H1 (cell line): ENCODE data around the gene TDP2. TPM values are rescaled to one million over a fixed set of nuclear protein-coding genes. Genes with fewer than 3 reads are reported as not detected.

Experiments
- CTCF ChIA-PET: fragments of 300-600 bp; sonication (Branson Sonifier 250); formaldehyde crosslinking; loops from one replicate; lab custom pipeline; 2021; ENCODE audit not compliant: partially characterized antibody; lab: Charles Lee
- POLR2A ChIA-PET: fragments of 300-600 bp; sonication (Branson Sonifier 250); formaldehyde crosslinking; loops from one replicate; lab custom pipeline; 2021; ENCODE audit warnings: inconsistent platforms; ENCODE audit not compliant: partially characterized antibody; lab: Charles Lee
- DNase-seq, 2 experiments: peaks; one replicate each; pipeline versions ENCODE4 v3.0.0 to v3.0.0-alpha.2; 2010 to 2022; ENCODE audit warnings: low spot score in 2 of 2, low read depth in 1 of 2, mixed read lengths in 1 of 2
- FAIRE-seq: peaks from 2 replicates; lab custom pipeline; 2011; peaks lifted over from hg19 to GRCh38; lab: Jason Lieb, UNC
- H2AFZ ChIP-seq: 2 replicates; pipeline ENCODE4 v1.8.1; 2012; ENCODE audit warnings: low read length, inconsistent platforms
- H2AK5ac ChIP-seq: 2 replicates; pipeline ENCODE4 v1.6.1; 2013; ENCODE audit warnings: low read depth, low read length
- H2BK120ac ChIP-seq: replicated peaks from 2 replicates; pipeline ENCODE3; 2013; ENCODE audit warnings: low read depth, low read length, inconsistent platforms
- H2BK12ac ChIP-seq: 2 replicates; pipeline ENCODE4 v1.6.1; 2013; ENCODE audit warnings: low read depth, low read length
- H2BK15ac ChIP-seq: 2 replicates; pipeline ENCODE4 v1.6.1; 2013; ENCODE audit warnings: low read length
- H2BK20ac ChIP-seq: 2 replicates; pipeline ENCODE4 v1.6.1; 2013; ENCODE audit warnings: low read length
- H2BK5ac ChIP-seq: 2 replicates; pipeline ENCODE4 v1.6.1; 2013; ENCODE audit warnings: low read depth, low read length
- H3K14ac ChIP-seq: 2 replicates; pipeline ENCODE4 v1.6.1; 2013; ENCODE audit warnings: inconsistent platforms; ENCODE audit not compliant: insufficient read length
- H3K18ac ChIP-seq: 2 replicates; pipeline ENCODE4 v1.6.1; 2013; ENCODE audit warnings: low read length; ENCODE audit errors: extremely low read depth
- H3K23ac ChIP-seq: 2 replicates; pipeline ENCODE4 v1.6.1; 2013; ENCODE audit warnings: inconsistent platforms; ENCODE audit not compliant: insufficient read length
- H3K23me2 ChIP-seq: 2 replicates; pipeline ENCODE4 v1.6.1; 2013; ENCODE audit warnings: low read depth, low read length
- H3K27ac ChIP-seq: 2 replicates; pipeline ENCODE4 v1.6.1; 2011; ENCODE audit warnings: low read depth, low read length, inconsistent platforms
- H3K27me3 ChIP-seq, 4 experiments: replicated peaks in 1 of 4; 1 replicate in 1 of 4; 2 replicates in 3 of 4; pipeline versions ENCODE4 v1.6.1 to v1.8.1; 2011 to 2013; ENCODE audit warnings: low read length in 3 of 4, mild to moderate bottlenecking in 3 of 4, inconsistent platforms in 2 of 4, mixed read lengths in 2 of 4, moderate library complexity in 1 of 4; ENCODE audit not compliant: control insufficient read depth in 3 of 4, insufficient read depth in 3 of 4; ENCODE audit errors: extremely low read depth in 1 of 4
- H3K36me3 ChIP-seq, 4 experiments: 2 replicates each; pipeline versions ENCODE4 v1.6.1 to v1.8.1; 2011 to 2013; ENCODE audit warnings: mild to moderate bottlenecking in 4 of 4, low read length in 3 of 4, moderate library complexity in 2 of 4, control low read depth in 1 of 4, inconsistent platforms in 1 of 4; ENCODE audit not compliant: insufficient read depth in 4 of 4, control insufficient read depth in 2 of 4
- H3K4ac ChIP-seq: replicated peaks from 2 replicates; pipeline ENCODE3; 2013; ENCODE audit warnings: low read length, low read depth, mixed read lengths, inconsistent platforms; ENCODE audit not compliant: insufficient read length
- H3K4me1 ChIP-seq, 4 experiments: replicated peaks in 1 of 4; 1 replicate in 1 of 4; 2 replicates in 3 of 4; pipeline versions ENCODE4 v1.6.1 to v1.8.1; 2011 to 2013; ENCODE audit warnings: low read length in 3 of 4, inconsistent platforms in 2 of 4, mixed read lengths in 1 of 4; ENCODE audit not compliant: insufficient read depth in 4 of 4, control insufficient read depth in 3 of 4
- H3K4me2 ChIP-seq, 2 experiments: 2 replicates each; pipeline versions ENCODE4 v1.6.1 to v1.8.1; 2011 to 2013; ENCODE audit warnings: low read depth in 2 of 2, low read length in 2 of 2, control low read depth in 1 of 2, inconsistent platforms in 1 of 2, mild to moderate bottlenecking in 1 of 2; ENCODE audit not compliant: insufficient read depth in 1 of 2
- H3K4me3 ChIP-seq, 4 experiments: fragments of 200-600, 300-600 bp in 1 of 4; sonication (generic), shearing (Covaris generic), sonication (Bioruptor Twin) in 1 of 4; 2 replicates each; pipeline versions ENCODE4 v1.5.1 to v1.8.1; 2011 to 2016; ENCODE audit warnings: low read length in 4 of 4, low read depth in 3 of 4, control low read depth in 2 of 4, inconsistent platforms in 2 of 4, mild to moderate bottlenecking in 2 of 4, mixed read lengths in 1 of 4, moderate library complexity in 1 of 4; ENCODE audit not compliant: insufficient read depth in 2 of 4; ENCODE audit errors: extremely low read depth in 1 of 4
- H3K56ac ChIP-seq: replicated peaks from 2 replicates; pipeline ENCODE3; 2013; ENCODE audit warnings: low read depth, mild to moderate bottlenecking, mixed read lengths, low read length, inconsistent platforms; ENCODE audit not compliant: insufficient read length
- H3K79me1 ChIP-seq: 2 replicates; pipeline ENCODE4 v1.6.1; 2013; ENCODE audit warnings: low read depth, low read length, control low read depth
- H3K79me2 ChIP-seq, 2 experiments: 2 replicates each; pipeline versions ENCODE4 v1.6.1 to v1.8.1; 2012 to 2013; ENCODE audit warnings: low read length in 2 of 2, mild to moderate bottlenecking in 2 of 2, inconsistent platforms in 1 of 2; ENCODE audit not compliant: insufficient read depth in 2 of 2, control insufficient read depth in 1 of 2
- H3K9ac ChIP-seq, 4 experiments: replicated peaks in 1 of 4; 1 replicate in 1 of 4; 2 replicates in 3 of 4; pipeline versions ENCODE4 v1.6.1 to v1.8.1; 2011 to 2013; ENCODE audit warnings: low read depth in 3 of 4, low read length in 3 of 4, control low read depth in 2 of 4, mild to moderate bottlenecking in 2 of 4, moderate library complexity in 2 of 4, inconsistent platforms in 1 of 4; ENCODE audit errors: extremely low read depth in 1 of 4
- H3K9me3 ChIP-seq, 2 experiments: 2 replicates each; pipeline versions ENCODE4 v1.6.1 to v1.8.1; 2012 to 2013; ENCODE audit warnings: mild to moderate bottlenecking in 2 of 2, moderate library complexity in 2 of 2, control low read depth in 1 of 2, inconsistent platforms in 1 of 2, low read depth in 1 of 2, low read length in 1 of 2, mixed read lengths in 1 of 2; ENCODE audit not compliant: insufficient read depth in 2 of 2
- H4K20me1 ChIP-seq, 2 experiments: replicated peaks in 1 of 2; 2 replicates each; pipeline versions ENCODE3 to v1.8.1; 2011 to 2013; ENCODE audit warnings: inconsistent platforms in 2 of 2, low read length in 2 of 2, mild to moderate bottlenecking in 1 of 2; ENCODE audit not compliant: insufficient read depth in 2 of 2, control insufficient read depth in 1 of 2
- H4K5ac ChIP-seq: 2 replicates; pipeline ENCODE4 v1.6.1; 2013; ENCODE audit warnings: low read length, low read depth, mixed read lengths, inconsistent platforms; ENCODE audit not compliant: insufficient read length
- H4K8ac ChIP-seq: 2 replicates; pipeline ENCODE4 v1.8.0; 2013; ENCODE audit warnings: mild to moderate bottlenecking, moderate library complexity, low read length, inconsistent platforms; ENCODE audit not compliant: insufficient read depth; ENCODE audit errors: extremely low read depth
- H4K91ac ChIP-seq: replicated peaks from 2 replicates; pipeline ENCODE3; 2013; ENCODE audit warnings: low read length, mixed read lengths, inconsistent platforms; ENCODE audit not compliant: insufficient read length
- CREB1 ChIP-seq: IDR thresholded peaks from 2 replicates; pipeline ENCODE4 v1.6.1; 2012; ENCODE audit warnings: inconsistent platforms
- KDM4A ChIP-seq: IDR thresholded peaks from one replicate; pipeline ENCODE4 v1.7.1; 2012; ENCODE audit warnings: low read depth, mild to moderate bottlenecking, moderate library complexity, low read length, inconsistent platforms; ENCODE audit not compliant: severe bottlenecking
- KDM5A ChIP-seq: fragments of 200-600 bp; IDR thresholded peaks from 2 replicates; pipeline ENCODE4 v1.7.1; 2012; ENCODE audit warnings: mild to moderate bottlenecking, low read length, inconsistent platforms, mixed read lengths
- POLR2AphosphoS5 ChIP-seq: IDR thresholded peaks from 2 replicates; pipeline ENCODE4 v1.6.1; 2011; ENCODE audit warnings: low read depth, low read length
- RAD21 ChIP-seq, 2 experiments: IDR thresholded peaks in 1 of 2; conservative IDR thresholded peaks in 1 of 2; 2 replicates each; pipeline ENCODE4 v1.6.1; 2011; ENCODE audit warnings: low read depth in 2 of 2, low read length in 2 of 2, improper control_type of control experiment in 1 of 2, inconsistent platforms in 1 of 2, mild to moderate bottlenecking in 1 of 2, moderate library complexity in 1 of 2
- RNF2 ChIP-seq: fragments of 200-900, 300-1000 bp; sonication (generic); IDR thresholded peaks from 2 replicates; pipeline ENCODE4 v1.7.1; 2016; ENCODE audit warnings: borderline replicate concordance, low read depth, mild to moderate bottlenecking, antibody characterized with exemption, low read length; ENCODE audit not compliant: poor library complexity, severe bottlenecking; ENCODE audit errors: missing control alignments
- SAP30 ChIP-seq: fragments of 300-600 bp; sonication (generic); IDR thresholded peaks from 2 replicates; pipeline ENCODE4 v1.7.1; 2012; ENCODE audit warnings: low read length, moderate library complexity, mild to moderate bottlenecking, inconsistent platforms; ENCODE audit not compliant: insufficient read depth, insufficient replicate concordance
- whole genome bisulfite sequencing, 2 experiments: shearing (Covaris generic) in 1 of 2; methylation state at CpG; one replicate each; pipeline versions ENCODE4 v1.1.6 to v1.1.7; 2013 to 2015; ENCODE audit warnings: low lambda C conversion rate in 2 of 2, mixed read lengths in 2 of 2, inconsistent platforms in 1 of 2, low coverage in 1 of 2, missing lambda C conversion rate in 1 of 2; ENCODE audit not compliant: insufficient replicate concordance in 2 of 2, insufficient coverage in 1 of 2, insufficient read length in 1 of 2; ENCODE audit errors: extremely low coverage in 1 of 2, missing lambda C conversion rate in 1 of 2; 5-methylcytosine and 5-hydroxymethylcytosine counted together
- polyA plus RNA-seq, 7 experiments: library from polyadenylated mRNA; depleted of rRNA in 3 of 7; stranded (reverse) in 5 of 7; unstranded in 2 of 7; fragments of >200 nt in 5 of 7; fragments of 200-250 nt in 2 of 7; gene quantifications; 1 replicate in 5 of 7; 2 replicates in 1 of 7; 4 replicates in 1 of 7; pipeline versions ENCODE4 v1.2.1 to v1.2.3, GENCODE V29; 2011 to 2013; ENCODE audit warnings: missing spikeins in 2 of 7, mixed read lengths in 2 of 7
- total RNA-seq: library from RNA; stranded (reverse); fragmentation: NEBNext Ultra II Directional; extraction: Animal tissue kit (Norgen Biotek cat#: 25700); gene quantifications from 2 replicates; pipeline ENCODE4 v1.2.1, GENCODE V29; 2021
- TF ChIP-seq, protein P1 (sequence below), 3 experiments: IDR thresholded peaks; 1 replicate in 2 of 3; 2 replicates in 1 of 3; pipeline versions ENCODE4 v1.5.1 to v1.6.1; 2011; ENCODE audit warnings: low read length in 3 of 3, mild to moderate bottlenecking in 3 of 3, inconsistent platforms in 2 of 3, low read depth in 1 of 3, moderate library complexity in 1 of 3; ENCODE audit not compliant: insufficient read depth in 1 of 3; ENCODE audit errors: control extremely low read depth in 1 of 3

Gene TDP2
- total and polyA plus RNA-seq, 2 of the 8 experiments (the other 6 are each of a cell fraction or from before 2014, with no cell fraction given) = 18.8 to 51.6 TPM

DNA sequence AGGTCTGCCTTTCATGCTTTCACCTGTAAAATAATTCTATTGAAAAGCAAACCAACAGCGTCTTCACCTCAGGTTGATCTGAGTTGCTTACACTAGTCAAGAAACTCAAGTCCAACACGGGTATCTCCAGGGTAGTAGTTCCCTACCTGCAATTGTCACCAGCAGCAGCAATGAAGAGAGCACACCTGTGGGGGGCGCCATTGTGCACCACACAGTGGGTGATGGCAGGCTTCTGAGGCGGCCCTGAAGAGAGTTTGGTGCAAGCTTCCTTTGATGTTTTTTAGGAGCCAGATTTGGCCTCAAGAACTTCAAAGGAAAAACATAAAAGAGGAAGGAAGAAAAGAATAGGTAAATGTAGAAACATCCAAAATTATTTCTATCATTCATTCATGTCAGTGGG lies 65.8 kb downstream of the TDP2 start:
- H3K27ac ChIP-seq = no peak overlapping the region
- H3K27me3 ChIP-seq = no peaks in the 10 kb centered on the region
- no peak overlapping the region for H3K18ac ChIP-seq
- no peak overlapping the region for H4K91ac ChIP-seq
- no peak overlapping the region for H3K23ac ChIP-seq
- no peak overlapping the region for H2BK5ac ChIP-seq
- no peaks in the 10 kb centered on the region for H3K79me2 ChIP-seq
- FAIRE-seq (no peak), DNase-seq (peak in 1 of 2 experiments; percentile 76)
- no peak overlapping the region for H4K5ac ChIP-seq
- H2AFZ ChIP-seq = no peak overlapping the region
- no peak overlapping the region for H2BK12ac ChIP-seq
- no peaks in the 10 kb centered on the region for H3K36me3 ChIP-seq
- no peaks in the 10 kb centered on the region for H3K4me1 ChIP-seq
- H3K9me3 ChIP-seq = no peaks in the 10 kb centered on the region; a peak in 1 of 4 replicates
- no peak overlapping the region for H2BK20ac ChIP-seq
- WGBS, 2 experiments = 53% methylated on average over 4 of the region's 4 CpGs; no CpG with 5 or more reads in 1 of the 2 experiments
- H2BK15ac ChIP-seq = no peak overlapping the region
- POLR2A ChIA-PET = no interaction called here
- H2BK120ac ChIP-seq = no peak overlapping the region
- no peaks in the 10 kb centered on the region for H3K79me1 ChIP-seq
- no peak overlapping the region for H2AK5ac ChIP-seq
- H4K8ac ChIP-seq = no peak overlapping the region
- CTCF ChIA-PET = interaction anchor here (0.6 to 2.5 kb wide), 20 partner anchors 8 to 1679 kb away, joined by 3 to 10 read pairs (median 4); partner anchors contain the start of gene KIAA0319
- no peaks in the 10 kb centered on the region for H4K20me1 ChIP-seq
- H3K56ac ChIP-seq = no peak overlapping the region
- H3K23me2 ChIP-seq = peaks cover 5% of the 10 kb centered on the region; the same call in 1 of the 2 replicates
- no peak overlapping the region for H3K14ac ChIP-seq
- H3K9ac ChIP-seq = no peak overlapping the region
- H3K4ac ChIP-seq = no peak overlapping the region
- no peak overlapping the region for H3K4me2 ChIP-seq
- H3K4me3 ChIP-seq = no peak overlapping the region
- TF ChIP-seq POLR2AphosphoS5 (no peak), CREB1 (no peak), KDM4A (no peak), KDM5A (no peak), SAP30 (no peak), RNF2 (no peak), RAD21 (IDR thresholded peaks at IDR 0.05 in 1 of 2, conservative IDR thresholded peaks at IDR 0.05 in 1 of 2; ENCODE audit: low read depth in 2 of 2, low read length in 2 of 2) (peak; percentile 72 to 80)
- TF ChIP-seq, protein P1, sequence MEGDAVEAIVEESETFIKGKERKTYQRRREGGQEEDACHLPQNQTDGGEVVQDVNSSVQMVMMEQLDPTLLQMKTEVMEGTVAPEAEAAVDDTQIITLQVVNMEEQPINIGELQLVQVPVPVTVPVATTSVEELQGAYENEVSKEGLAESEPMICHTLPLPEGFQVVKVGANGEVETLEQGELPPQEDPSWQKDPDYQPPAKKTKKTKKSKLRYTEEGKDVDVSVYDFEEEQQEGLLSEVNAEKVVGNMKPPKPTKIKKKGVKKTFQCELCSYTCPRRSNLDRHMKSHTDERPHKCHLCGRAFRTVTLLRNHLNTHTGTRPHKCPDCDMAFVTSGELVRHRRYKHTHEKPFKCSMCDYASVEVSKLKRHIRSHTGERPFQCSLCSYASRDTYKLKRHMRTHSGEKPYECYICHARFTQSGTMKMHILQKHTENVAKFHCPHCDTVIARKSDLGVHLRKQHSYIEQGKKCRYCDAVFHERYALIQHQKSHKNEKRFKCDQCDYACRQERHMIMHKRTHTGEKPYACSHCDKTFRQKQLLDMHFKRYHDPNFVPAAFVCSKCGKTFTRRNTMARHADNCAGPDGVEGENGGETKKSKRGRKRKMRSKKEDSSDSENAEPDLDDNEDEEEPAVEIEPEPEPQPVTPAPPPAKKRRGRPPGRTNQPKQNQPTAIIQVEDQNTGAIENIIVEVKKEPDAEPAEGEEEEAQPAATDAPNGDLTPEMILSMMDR (IDR thresholded peaks at IDR 0.05; ENCODE audit: control extremely low read depth in 1 of 3, insufficient read depth in 1 of 3, low read depth in 1 of 3, low read length in 3 of 3) = peak; percentile 67 to 85 (median 79)
